ENCODE measurements around the gene LITAFD. TPM values are rescaled to one million over a fixed set of nuclear protein-coding genes. Genes with fewer than 3 reads are reported as not detected.

LITAFD gene
- total RNA-seq, 1 donor from 2014 or later: not detected

DNA sequence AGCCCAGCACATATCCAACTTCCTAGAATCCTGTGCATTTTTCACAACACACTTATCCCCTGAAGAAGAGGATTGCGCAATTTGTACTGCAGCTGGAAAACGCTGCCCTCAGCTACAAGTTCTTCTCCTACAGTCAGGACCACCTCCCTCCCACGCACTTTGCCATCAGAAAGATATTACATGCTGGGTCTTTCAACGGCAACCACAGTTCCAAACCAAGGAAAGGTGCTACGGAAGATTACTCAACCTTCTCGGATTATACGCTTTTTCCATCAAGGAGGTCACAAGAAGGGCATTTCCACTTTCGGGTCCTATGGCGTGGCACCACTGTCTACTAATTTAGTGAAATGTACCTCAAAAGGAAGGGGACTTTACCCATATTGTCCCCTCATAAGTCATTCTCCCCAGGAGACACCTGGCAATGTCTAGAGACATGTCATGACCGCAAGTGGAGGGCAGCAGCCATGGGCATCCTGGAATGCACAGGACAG, 46.4 kb downstream of the LITAFD start:
- Mint-ChIP-seq H3K36me3 (ENCODE audit: low read depth) (peaks cover 25% of the 10 kb centered on the region), H3K9me3 (no peaks in the 10 kb centered on the region), H3K27me3 (ENCODE audit: insufficient read depth) (no peaks in the 10 kb centered on the region), H3K27ac (peak overlapping the region; percentile 73), H3K4me3 (no peak overlapping the region), H3K4me1 (ENCODE audit: low read depth) (peaks cover 34% of the 10 kb centered on the region)
- DNase-seq (ENCODE audit: low spot score): no peak
- intact Hi-C loops (cut with micrococcal nuclease): no loop called here

- Mint-ChIP-seq H3K4me3 (no peak overlapping the region), H3K4me1 (ENCODE audit: low read depth) (peaks cover 35% of the 10 kb centered on the region), H3K36me3 (ENCODE audit: low read depth) (peaks cover 25% of the 10 kb centered on the region), H3K27me3 (ENCODE audit: insufficient read depth) (no peaks in the 10 kb centered on the region), H3K27ac (peak overlapping the region; percentile 73), H3K9me3 (no peaks in the 10 kb centered on the region)
- intact Hi-C loops (cut with micrococcal nuclease): no loop called here
- no peak for DNase-seq (ENCODE audit: low spot score)
Observed at GRCh38 chr16:8929086-8929748, 47.1 kb downstream of the LITAFD start.

DNA sequence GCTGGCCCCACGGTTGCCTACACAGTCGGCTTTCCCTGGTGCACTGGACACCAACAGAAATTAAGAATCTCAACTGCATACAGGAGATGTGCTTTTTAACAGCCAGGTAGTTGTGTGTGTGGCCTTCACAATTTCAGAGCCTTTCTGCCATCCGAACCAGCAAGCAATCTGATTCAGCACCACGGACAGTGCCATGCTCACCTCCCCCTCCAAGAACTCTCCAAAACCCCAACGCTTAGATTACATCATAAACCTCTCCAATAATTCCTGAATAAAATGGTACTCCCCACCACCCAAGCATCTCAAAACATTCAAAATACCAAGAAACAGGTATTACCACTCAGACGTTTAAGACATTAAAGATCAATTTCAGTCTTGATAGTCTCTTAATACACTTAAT, 49.7 kb downstream of the LITAFD start:
- Mint-ChIP-seq H3K27me3 (ENCODE audit: insufficient read depth) (no peaks in the 10 kb centered on the region), H3K27ac (no peak overlapping the region), H3K4me3 (no peak overlapping the region), H3K36me3 (ENCODE audit: low read depth) (peaks cover 22% of the 10 kb centered on the region), H3K9me3 (no peaks in the 10 kb centered on the region), H3K4me1 (ENCODE audit: low read depth) (peaks cover 41% of the 10 kb centered on the region)
- peak; percentile 16 for DNase-seq (ENCODE audit: low spot score)
- intact Hi-C loops (cut with micrococcal nuclease): no loop called here

DNA sequence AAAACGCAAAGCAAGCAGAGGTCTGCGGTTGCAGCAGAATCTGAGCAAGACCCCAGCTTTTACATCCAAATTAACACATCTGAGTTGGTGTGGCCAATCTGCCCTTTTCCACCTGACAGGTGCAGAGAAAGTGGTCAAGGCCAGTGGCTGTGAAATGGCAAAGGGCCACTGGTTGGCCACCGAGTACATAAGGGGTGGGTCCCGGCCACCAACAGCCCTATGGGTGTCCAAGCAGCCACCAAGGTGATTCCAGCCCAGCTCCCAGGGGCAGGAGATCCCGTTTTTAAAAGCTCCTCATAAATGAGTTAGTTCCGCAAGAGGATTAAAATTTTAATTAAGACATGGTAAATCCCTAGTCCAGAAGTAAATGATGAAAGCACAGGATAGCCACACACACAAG, 52.5 kb downstream of the LITAFD start:
- Mint-ChIP-seq H3K4me1 (ENCODE audit: low read depth) (peaks cover 35% of the 10 kb centered on the region), H3K27ac (no peak overlapping the region), H3K9me3 (no peaks in the 10 kb centered on the region), H3K4me3 (no peak overlapping the region), H3K36me3 (ENCODE audit: low read depth) (peaks cover 2% of the 10 kb centered on the region), H3K27me3 (ENCODE audit: insufficient read depth) (no peaks in the 10 kb centered on the region)
- DNase-seq (ENCODE audit: low spot score): no peak
- intact Hi-C loops (cut with micrococcal nuclease): no loop called here

Other genes with a start within 250 kb of the LITAFD start
- gene ABAT, start 207.7 kb upstream of the LITAFD start, total RNA-seq: 7.3 and 7.7 TPM in 2 replicates
- gene TMEM186, start 84.7 kb upstream of the LITAFD start, total RNA-seq: 16.9 and 19.0 TPM in 2 replicates
- gene PMM2, start 84.5 kb upstream of the LITAFD start, total RNA-seq: 82.9 and 88.7 TPM in 2 replicates
- gene CARHSP1, start 13.3 kb upstream of the LITAFD start, total RNA-seq: 79.4 and 80.5 TPM in 2 replicates
- gene USP7, start 81.6 kb downstream of the LITAFD start, total RNA-seq: 184 and 188 TPM in 2 replicates
- gene HAPSTR1, start 209.3 kb downstream of the LITAFD start, total RNA-seq: 55.2 and 59.1 TPM in 2 replicates